ENCODE data around the gene GUSB.

- TF ChIP-seq CTCF (conservative IDR thresholded peaks at IDR 0.05 in 1 of 2, IDR thresholded peaks at IDR 0.05 in 1 of 2; ENCODE audit: low read depth in 1 of 2, low read length in 2 of 2) (no peak), EZH2 (IDR thresholded peaks at IDR 0.05; ENCODE audit: low read length, missing control alignments) (no peak)
Measured at GRCh38 chr7:65971021-65971420, 11.0 kb downstream of the GUSB start.
